H4 (cell line): ENCODE data around the gene LRRC63. TPM values are rescaled to one million over a fixed set of nuclear protein-coding genes. Genes with fewer than 3 reads are reported as not detected.
A peak's percentile ranks its signal among the peaks of the same experiment; 100 is the strongest.
"Not testable (repeated sequence)": the region's sequence is repeated elsewhere in the genome, so short reads cannot be mapped to it uniquely, and the experiment has no call there.

Source experiments
- DNase-seq: peaks from one replicate; pipeline ENCODE4 v3.0.0-alpha.2; 2015; ENCODE audit warnings: low spot score
- total RNA-seq: library from RNA; depleted of rRNA; stranded (reverse); fragments of >200 nt; shearing (Covaris generic); gene quantifications from 2 replicates; pipeline ENCODE4 v1.2.3, GENCODE V29; 2014

Gene LRRC63
- total RNA-seq, 1 experiment from 2014 or later = not detected

- DNase-seq = no peak
Measured at GRCh38 chr13:46235286-46235685, 23.6 kb downstream of the LRRC63 start.

GRCh38 chr13:46265292-46265691 is 53.6 kb downstream of the LRRC63 start:
- no peak for DNase-seq

GRCh38 chr13:46267166-46267565 is 55.4 kb downstream of the LRRC63 start:
- DNase-seq = no peak

- no peak for DNase-seq
Measured at GRCh38 chr13:46270416-46270815, 58.7 kb downstream of the LRRC63 start.

- DNase-seq = no peak
Measured at GRCh38 chr13:46274094-46274698, 62.5 kb downstream of the LRRC63 start.

- no peak for DNase-seq
Measured at GRCh38 chr13:46278474-46278873, 66.7 kb downstream of the LRRC63 start.

GRCh38 chr13:46281779-46282178 is 70.1 kb downstream of the LRRC63 start:
- DNase-seq = no peak

- DNase-seq = not testable (repeated sequence)
Measured at GRCh38 chr13:46283912-46284824, 72.4 kb downstream of the LRRC63 start.

GRCh38 chr13:46286972-46287371 is 75.2 kb downstream of the LRRC63 start:
- DNase-seq = no peak

- DNase-seq = peak; percentile 11
Measured at GRCh38 chr13:46288570-46289259, 77.0 kb downstream of the LRRC63 start.

GRCh38 chr13:46289260-46289955 is 77.7 kb downstream of the LRRC63 start:
- DNase-seq = no peak

- DNase-seq = no peak
Measured at GRCh38 chr13:46290434-46290833, 78.7 kb downstream of the LRRC63 start.

GRCh38 chr13:46293436-46293835 is 81.7 kb downstream of the LRRC63 start:
- DNase-seq = no peak

- peak; percentile 16 for DNase-seq
Measured at GRCh38 chr13:46295491-46296114, 83.9 kb downstream of the LRRC63 start.

- DNase-seq = peak; percentile 62
Measured at GRCh38 chr13:46296115-46296822, 84.5 kb downstream of the LRRC63 start.

- peak; percentile 61 for DNase-seq
Measured at GRCh38 chr13:46296921-46297320, 85.2 kb downstream of the LRRC63 start.

GRCh38 chr13:46297361-46297811 is 85.7 kb downstream of the LRRC63 start:
- DNase-seq = no peak

GRCh38 chr13:46303742-46304385 is 92.1 kb downstream of the LRRC63 start:
- DNase-seq = no peak

GRCh38 chr13:46304546-46304945 is 92.8 kb downstream of the LRRC63 start:
- no peak for DNase-seq

GRCh38 chr13:46307554-46307953 is 95.8 kb downstream of the LRRC63 start:
- DNase-seq = no peak
